ENCODE measurements around the gene GARIN5A.

DNA sequence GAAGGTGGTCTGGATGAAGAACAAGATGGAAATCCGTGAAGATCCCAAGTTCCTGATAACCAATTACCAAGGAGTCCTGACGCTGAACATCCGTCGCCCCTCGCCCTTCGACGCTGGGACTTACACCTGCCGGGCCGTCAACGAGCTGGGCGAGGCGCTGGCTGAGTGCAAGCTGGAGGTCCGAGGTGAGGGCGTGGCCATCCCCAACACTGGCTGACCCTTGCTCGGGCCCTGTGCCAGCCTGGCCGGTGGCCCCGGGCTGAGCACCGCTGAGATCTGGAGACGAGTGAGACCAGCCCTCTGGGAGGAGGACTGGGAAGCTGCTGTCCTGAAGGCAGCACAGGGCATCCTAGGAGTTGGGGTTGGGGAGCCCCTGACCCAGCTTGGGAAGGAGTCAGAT, 12.3 kb downstream of the GARIN5A start:
- no peak for TF ChIP-seq EZH2 (IDR thresholded peaks at IDR 0.05; ENCODE audit: insufficient read depth, poor library complexity, severe bottlenecking)
- TF ChIP-seq EZH2phosphoT487 (IDR thresholded peaks at IDR 0.05; ENCODE audit: insufficient read depth, low read depth), result no peak

Data from GM23248 (cell line).